ENCODE data around the gene RHOG.

- TF ChIP-seq RAD21 (conservative IDR thresholded peaks at IDR 0.05) = no peak
- TF ChIP-seq CTCF (IDR thresholded peaks at IDR 0.05; ENCODE audit: poor library complexity, severe bottlenecking) = no peak
- no peak for TF ChIP-seq POLR2AphosphoS5 (IDR thresholded peaks at IDR 0.05)
These were observed 41.9 kb upstream of the RHOG start for GRCh38 chr11:3882655-3883054.
